Upper lobe of left lung (tissue), 4 donors: ENCODE data around the gene MAN1C1.

ENCODE experiments used
- POLR2A ChIP-seq, 4 donors: fragments of 450-650 bp; IDR thresholded peaks; one replicate each; pipeline ENCODE4 v1.5.1; 2016 to 2017; ENCODE audit warnings: antibody characterized with exemption in 4 of 4, mild to moderate bottlenecking in 2 of 4
- POLR2AphosphoS5 ChIP-seq, 2 donors: sonication (generic); formaldehyde crosslinking; IDR thresholded peaks; one replicate each; pipeline ENCODE4 v1.5.1; 2017; ENCODE audit warnings: antibody characterized with exemption in 2 of 2

DNA sequence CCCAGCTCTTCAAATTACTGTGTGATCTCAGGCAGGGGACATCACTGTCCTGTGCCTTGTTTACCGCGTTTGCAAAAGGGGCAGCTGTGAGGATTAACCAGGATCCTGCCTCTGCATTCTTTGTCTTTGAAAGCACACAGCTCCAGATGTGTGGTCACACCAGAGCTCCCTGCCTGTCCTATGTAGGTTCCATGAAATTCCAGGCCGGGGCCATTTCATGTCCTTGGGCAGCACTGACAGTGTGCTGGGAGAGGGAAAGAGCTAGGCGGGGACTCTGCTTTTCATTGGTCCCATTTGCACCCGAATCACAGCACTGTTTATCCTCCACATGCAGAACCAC is 141.2 kb downstream of the MAN1C1 start:
- TF ChIP-seq POLR2A (IDR thresholded peaks at IDR 0.05) = no peak
- TF ChIP-seq POLR2AphosphoS5 (IDR thresholded peaks at IDR 0.05) = no peak
